GDM1 (cell line): Measurements from ENCODE around the gene HOXA13.

ENCODE experiments used
- DNase-seq: peaks from one replicate; lab custom pipeline; 2025; lab: John Stamatoyannopoulos, UW

HOXA13 gene

GRCh38 chr7:27159266-27160144 lies 40.4 kb downstream of the HOXA13 start:
- DNase-seq = no peak

- DNase-seq = peak; percentile 6
Measured at GRCh38 chr7:27158436-27159265, 41.2 kb downstream of the HOXA13 start.

- peak; percentile 23 for DNase-seq
Measured at GRCh38 chr7:27157702-27158431, 42.0 kb downstream of the HOXA13 start.

GRCh38 chr7:27156916-27157701 lies 42.8 kb downstream of the HOXA13 start:
- DNase-seq = no peak

GRCh38 chr7:27156508-27156898 lies 43.4 kb downstream of the HOXA13 start, which contains the start of gene HOXA7:
TSS of gene HOXA7 (minus strand) at chr7:27156675. CDS start at chr7:27156545, 130 bp downstream.
- DNase-seq = peak; percentile 43

GRCh38 chr7:27155816-27156507 lies 43.9 kb downstream of the HOXA13 start:
- no peak for DNase-seq

GRCh38 chr7:27154901-27155815 lies 44.7 kb downstream of the HOXA13 start:
- no peak for DNase-seq

GRCh38 chr7:27154369-27154768 lies 45.5 kb downstream of the HOXA13 start:
- DNase-seq = no peak

GRCh38 chr7:27153526-27153925 lies 46.4 kb downstream of the HOXA13 start:
- DNase-seq = no peak

GRCh38 chr7:27152816-27153442 lies 47.0 kb downstream of the HOXA13 start:
- no peak for DNase-seq

GRCh38 chr7:27151931-27152815 lies 47.7 kb downstream of the HOXA13 start, which contains the start of gene HOXA3:
TSS of gene HOXA3 (minus strand) at chr7:27152583. CDS start at chr7:27110640, 41,943 bp downstream.
- DNase-seq = peak; percentile 51

- no peak for DNase-seq
Measured at GRCh38 chr7:27151341-27151930, 48.5 kb downstream of the HOXA13 start.

GRCh38 chr7:27150568-27151340 lies 49.1 kb downstream of the HOXA13 start:
- DNase-seq = peak; percentile 69

GRCh38 chr7:27149842-27150567 lies 49.9 kb downstream of the HOXA13 start:
- DNase-seq = no peak

GRCh38 chr7:27148756-27149641 lies 50.9 kb downstream of the HOXA13 start:
- DNase-seq = no peak
